Stimulated activated CD4-positive, alpha-beta T cell treated with anti-CD3 and anti-CD28 coated beads, TNF-alpha, amount 100 ng/mL, for 4 hours (primary cell): Measurements from ENCODE around the gene PROSER1.
"Not testable (repeated sequence)": the region's sequence is repeated elsewhere in the genome, so short reads cannot be mapped to it uniquely, and the experiment has no call there.

ENCODE experiments used
- DNase-seq, 3 experiments: peaks; one replicate each; pipeline ENCODE4 v3.0.0-alpha.2; 2020; ENCODE audit warnings: low read depth in 3 of 3

Gene PROSER1

GRCh38 chr13:39037880-39038568, at the start of gene PROSER1, which contains the start of gene NHLRC3:
TSS of gene PROSER1 (minus strand) at chr13:39038089. CDS start at chr13:39037242, 847 bp downstream.
TSS of gene NHLRC3 (plus strand) at chr13:39038456. CDS start at chr13:39038640, 184 bp downstream.
- DNase-seq: peak; percentile 52 to 63 (median 57)

- not testable (repeated sequence) for DNase-seq
These were observed 48.5 kb upstream of the PROSER1 start for GRCh38 chr13:39086251-39086945.

GRCh38 chr13:39073983-39074382, 36.1 kb upstream of the PROSER1 start:
- DNase-seq: no peak

- DNase-seq: no peak
These were observed 35.0 kb upstream of the PROSER1 start for GRCh38 chr13:39072842-39073241.

GRCh38 chr13:39062004-39062403, 24.1 kb upstream of the PROSER1 start:
- DNase-seq: no peak

GRCh38 chr13:39058040-39058439, 20.2 kb upstream of the PROSER1 start:
- no peak for DNase-seq

GRCh38 chr13:39056018-39056417, 18.1 kb upstream of the PROSER1 start:
- no peak for DNase-seq

- no peak for DNase-seq
These were observed 16.2 kb upstream of the PROSER1 start for GRCh38 chr13:39054112-39054511.

GRCh38 chr13:39052944-39053343, 15.1 kb upstream of the PROSER1 start:
- DNase-seq: no peak

- DNase-seq: no peak
These were observed 13.3 kb upstream of the PROSER1 start for GRCh38 chr13:39051157-39051556.

- DNase-seq: no peak
These were observed 11.4 kb upstream of the PROSER1 start for GRCh38 chr13:39049274-39049673.

- no peak for DNase-seq
These were observed 10.9 kb upstream of the PROSER1 start for GRCh38 chr13:39048806-39049205.

- DNase-seq: no peak
These were observed 9.7 kb upstream of the PROSER1 start for GRCh38 chr13:39047560-39047959.

GRCh38 chr13:39044536-39044935, 6.6 kb upstream of the PROSER1 start:
- no peak for DNase-seq

- DNase-seq: no peak
These were observed 2.3 kb upstream of the PROSER1 start for GRCh38 chr13:39040206-39040605.

- no peak for DNase-seq
These were observed 1.2 kb upstream of the PROSER1 start for GRCh38 chr13:39039041-39039440.

- peak; percentile 11 to 34 (median 20) for DNase-seq
These were observed 711 bp upstream of the PROSER1 start for GRCh38 chr13:39038569-39039030.

- DNase-seq: peak in 1 of 3 experiments; percentile 6
These were observed 444 bp downstream of the PROSER1 start for GRCh38 chr13:39037410-39037879.

- DNase-seq: no peak
These were observed 1.7 kb downstream of the PROSER1 start for GRCh38 chr13:39036212-39036611.

- DNase-seq: no peak
These were observed 2.1 kb downstream of the PROSER1 start for GRCh38 chr13:39035799-39036198.

GRCh38 chr13:39035204-39035603, 2.7 kb downstream of the PROSER1 start:
- no peak for DNase-seq

- no peak for DNase-seq
These were observed 3.8 kb downstream of the PROSER1 start for GRCh38 chr13:39034085-39034484.

GRCh38 chr13:39032150-39032549, 5.7 kb downstream of the PROSER1 start:
- no peak for DNase-seq
